GM13977 (cell line): ENCODE measurements around the gene SYTL3.

ENCODE experiments used
- DNase-seq: peaks from one replicate; pipeline ENCODE4 v3.0.0; 2012; ENCODE audit warnings: low spot score
- in situ Hi-C: fragments of 300-500 bp; cut with MboI; formaldehyde crosslinking; loops from one replicate; pipeline ENCODE4 v1.12.0; 2022; ENCODE audit warnings: low sequenced_read_pairs, low pct_unique_long_range_greater_than_20kb, mixed read lengths, inconsistent platforms; ENCODE audit not compliant: unreplicated experiment
- TF ChIP-seq, protein P1 (sequence below): IDR thresholded peaks from 2 replicates; pipeline ENCODE4 v1.5.1; 2012; ENCODE audit warnings: mild to moderate bottlenecking, control low read depth; ENCODE audit not compliant: insufficient read depth; ENCODE audit errors: extremely low read depth, missing control alignments

The SYTL3 gene

GRCh38 chr6:158759966-158760617 is 110.2 kb downstream of the SYTL3 start:
- in situ Hi-C loops = no loop called here
- DNase-seq = no peak
- TF ChIP-seq, protein P1, sequence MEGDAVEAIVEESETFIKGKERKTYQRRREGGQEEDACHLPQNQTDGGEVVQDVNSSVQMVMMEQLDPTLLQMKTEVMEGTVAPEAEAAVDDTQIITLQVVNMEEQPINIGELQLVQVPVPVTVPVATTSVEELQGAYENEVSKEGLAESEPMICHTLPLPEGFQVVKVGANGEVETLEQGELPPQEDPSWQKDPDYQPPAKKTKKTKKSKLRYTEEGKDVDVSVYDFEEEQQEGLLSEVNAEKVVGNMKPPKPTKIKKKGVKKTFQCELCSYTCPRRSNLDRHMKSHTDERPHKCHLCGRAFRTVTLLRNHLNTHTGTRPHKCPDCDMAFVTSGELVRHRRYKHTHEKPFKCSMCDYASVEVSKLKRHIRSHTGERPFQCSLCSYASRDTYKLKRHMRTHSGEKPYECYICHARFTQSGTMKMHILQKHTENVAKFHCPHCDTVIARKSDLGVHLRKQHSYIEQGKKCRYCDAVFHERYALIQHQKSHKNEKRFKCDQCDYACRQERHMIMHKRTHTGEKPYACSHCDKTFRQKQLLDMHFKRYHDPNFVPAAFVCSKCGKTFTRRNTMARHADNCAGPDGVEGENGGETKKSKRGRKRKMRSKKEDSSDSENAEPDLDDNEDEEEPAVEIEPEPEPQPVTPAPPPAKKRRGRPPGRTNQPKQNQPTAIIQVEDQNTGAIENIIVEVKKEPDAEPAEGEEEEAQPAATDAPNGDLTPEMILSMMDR = no peak

GRCh38 chr6:158760618-158761250 is 110.9 kb downstream of the SYTL3 start:
- in situ Hi-C loops = no loop called here
- DNase-seq = no peak
- TF ChIP-seq, protein P1 = no peak

DNA sequence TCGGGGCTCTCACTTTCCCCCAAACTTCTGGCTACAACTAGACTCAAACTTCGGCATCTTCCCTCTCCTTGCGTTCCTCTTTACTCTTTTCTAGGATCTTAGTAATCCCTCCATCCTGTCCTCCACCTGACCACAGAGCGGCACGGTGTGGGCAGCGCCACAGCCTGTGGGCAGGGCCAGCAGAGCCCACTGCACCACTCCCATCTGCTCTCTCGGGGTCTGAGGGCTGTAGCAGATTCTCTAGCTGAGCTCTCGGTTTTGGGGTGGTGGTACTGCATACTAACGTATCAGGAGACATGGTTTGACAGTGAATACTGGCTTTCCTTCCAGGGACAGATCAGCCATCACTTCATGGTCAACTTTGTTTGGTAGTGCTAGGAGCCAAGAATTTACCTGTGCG is 111.9 kb downstream of the SYTL3 start:
- TF ChIP-seq, protein P1 = no peak
- in situ Hi-C loops = no loop called here
- no peak for DNase-seq

- in situ Hi-C loops = no loop called here
- TF ChIP-seq, protein P1 = no peak
- no peak for DNase-seq
Measured at GRCh38 chr6:158762787-158763433, 113.1 kb downstream of the SYTL3 start.

DNA sequence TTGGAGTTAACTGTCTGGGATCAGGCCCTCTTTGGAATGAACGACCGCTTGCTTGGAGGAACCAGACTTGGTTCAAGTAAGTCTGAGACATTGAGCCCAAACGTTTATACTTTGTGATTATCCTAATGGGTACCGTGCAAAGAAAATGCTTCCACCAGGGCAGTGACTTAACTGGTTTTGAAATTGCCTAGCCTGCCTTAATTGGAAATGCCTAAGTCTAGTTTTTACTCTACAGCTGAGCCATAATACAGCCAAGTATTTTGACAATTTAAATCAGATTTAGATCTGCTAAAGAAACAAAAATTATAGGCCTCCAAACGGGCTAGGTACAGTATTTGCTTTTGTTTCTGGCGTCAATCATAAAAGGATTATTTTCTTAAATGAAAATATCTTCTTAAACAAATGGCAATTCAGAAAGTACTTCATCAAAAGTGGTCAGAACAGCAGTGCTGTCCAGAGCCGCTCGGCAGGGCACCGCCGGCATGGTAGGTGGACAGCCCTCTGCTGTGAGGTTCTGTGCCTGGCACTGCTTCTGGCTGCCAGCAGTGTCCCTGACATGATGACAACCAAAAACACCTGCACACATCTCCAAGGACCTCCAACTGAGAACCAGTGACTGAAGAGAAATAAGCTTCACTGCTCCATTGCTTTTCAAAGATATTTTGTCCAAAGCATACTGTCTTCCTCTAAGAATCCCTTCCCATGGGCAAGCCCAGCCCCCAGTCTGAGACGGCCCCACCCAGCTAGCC is 113.8 kb downstream of the SYTL3 start:
- no peak for DNase-seq
- TF ChIP-seq, protein P1 = no peak
- in situ Hi-C loops = no loop called here

DNA sequence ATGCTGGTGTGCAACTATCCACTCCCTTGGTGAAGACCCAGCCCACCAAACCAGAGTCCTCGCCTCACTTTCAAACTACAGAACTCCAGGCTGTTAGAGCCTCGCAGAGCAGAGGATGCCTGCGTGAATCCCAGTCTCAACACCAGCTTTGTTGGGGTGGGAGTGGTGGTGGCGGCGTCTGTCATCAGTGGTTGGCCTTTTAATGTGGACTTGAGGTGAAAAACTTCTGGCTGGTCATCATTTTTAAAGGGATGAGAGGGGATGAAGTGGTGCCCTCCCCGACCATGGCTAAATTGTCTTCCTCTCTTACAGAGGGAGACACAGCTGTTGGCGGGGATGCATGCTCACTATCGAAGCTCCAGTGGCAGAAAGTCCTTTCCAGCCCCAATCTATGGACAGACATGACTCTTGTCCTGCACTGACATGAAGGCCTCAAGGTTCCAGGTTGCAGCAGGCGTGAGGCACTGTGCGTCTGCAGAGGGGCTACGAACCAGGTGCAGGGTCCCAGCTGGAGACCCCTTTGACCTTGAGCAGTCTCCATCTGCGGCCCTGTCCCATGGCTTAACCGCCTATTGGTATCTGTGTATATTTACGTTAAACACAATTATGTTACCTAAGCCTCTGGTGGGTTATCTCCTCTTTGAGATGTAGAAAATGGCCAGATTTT is 114.5 kb downstream of the SYTL3 start:
- TF ChIP-seq, protein P1 = no peak
- in situ Hi-C loops = no loop called here
- no peak for DNase-seq
